NCI-H748 (cell line): Measurements from ENCODE around the gene ZNF330.
A peak's percentile ranks its signal among the peaks of the same experiment; 100 is the strongest.
"Not testable (repeated sequence)": the region's sequence is repeated elsewhere in the genome, so short reads cannot be mapped to it uniquely, and the experiment has no call there.

Source experiments
- DNase-seq: peaks from one replicate; lab custom pipeline; 2025; ENCODE audit not compliant: unreplicated experiment; lab: John Stamatoyannopoulos, UW

Gene ZNF330

GRCh38 chr4:141220691-141221659 lies at the start of gene ZNF330:
TSS of gene ZNF330 (plus strand) at chr4:141220895. CDS start at chr4:141222372, 1,477 bp downstream.
- peak; percentile 80 for DNase-seq

GRCh38 chr4:141174457-141174856 lies 46.2 kb upstream of the ZNF330 start:
- DNase-seq = no peak

- DNase-seq = no peak
These were observed 43.5 kb upstream of the ZNF330 start for GRCh38 chr4:141177171-141177570.

- no peak for DNase-seq
These were observed 41.0 kb upstream of the ZNF330 start for GRCh38 chr4:141179474-141180373.

- DNase-seq = no peak
These were observed 39.5 kb upstream of the ZNF330 start for GRCh38 chr4:141180991-141181761.

GRCh38 chr4:141183491-141183890 lies 37.2 kb upstream of the ZNF330 start:
- DNase-seq = not testable (repeated sequence)

GRCh38 chr4:141192564-141192963 lies 28.1 kb upstream of the ZNF330 start:
- no peak for DNase-seq

- no peak for DNase-seq
These were observed 27.1 kb upstream of the ZNF330 start for GRCh38 chr4:141193516-141194034.

GRCh38 chr4:141195095-141195707 lies 25.5 kb upstream of the ZNF330 start:
- no peak for DNase-seq

GRCh38 chr4:141196227-141196933 lies 24.3 kb upstream of the ZNF330 start:
- DNase-seq = no peak

- no peak for DNase-seq
These were observed 12.7 kb upstream of the ZNF330 start for GRCh38 chr4:141207961-141208360.

- no peak for DNase-seq
These were observed 10.5 kb upstream of the ZNF330 start for GRCh38 chr4:141210168-141210567.

GRCh38 chr4:141213550-141213991 lies 7.1 kb upstream of the ZNF330 start:
- no peak for DNase-seq

GRCh38 chr4:141215030-141215429 lies 5.7 kb upstream of the ZNF330 start:
- DNase-seq = no peak

- DNase-seq = no peak
These were observed 4.5 kb upstream of the ZNF330 start for GRCh38 chr4:141216002-141216761.

- DNase-seq = no peak
These were observed 424 bp upstream of the ZNF330 start for GRCh38 chr4:141220271-141220670.

GRCh38 chr4:141223418-141223817 lies 2.7 kb downstream of the ZNF330 start:
- no peak for DNase-seq

GRCh38 chr4:141227280-141227679 lies 6.6 kb downstream of the ZNF330 start:
- DNase-seq = not testable (repeated sequence)
